ENCODE results near the gene SLC37A2. TPM values are rescaled to one million over a fixed set of nuclear protein-coding genes. Genes with fewer than 3 reads are reported as not detected.

The SLC37A2 gene
- total and polyA plus RNA-seq, 2 donors (not counting 3 experiments of a cell fraction or from before 2014, with no cell fraction given): 1.1 to 1.7 TPM

DNA sequence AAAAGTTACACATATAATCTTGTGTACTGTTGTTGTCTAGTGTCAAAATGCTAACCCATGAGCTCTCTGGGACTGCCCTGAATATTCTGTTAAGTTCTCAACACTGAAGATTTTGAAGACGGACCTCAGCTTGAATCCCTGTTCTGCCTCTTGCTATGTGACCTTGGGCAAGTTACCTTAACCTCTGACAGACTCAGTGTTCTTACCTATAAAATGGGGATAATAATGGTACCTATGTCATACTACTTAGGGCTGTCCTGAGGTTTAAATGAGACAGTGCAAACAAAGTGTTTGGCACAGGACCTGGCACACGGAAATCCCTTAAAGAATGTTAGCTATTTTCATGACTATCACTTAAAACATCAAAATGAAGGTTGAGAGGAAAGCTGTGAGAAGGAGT, 37.0 kb downstream of the SLC37A2 start:
- BruUV-seq (replicated peaks): no TSS peak
- dilution Hi-C loops (cut with MboI; ENCODE audit: extremely low pct_ligation_motif_present, low sequenced_read_pairs) (no loop called here), intact Hi-C loops (cut with micrococcal nuclease) (no loop called here)
- TF ChIP-seq, protein P1, sequence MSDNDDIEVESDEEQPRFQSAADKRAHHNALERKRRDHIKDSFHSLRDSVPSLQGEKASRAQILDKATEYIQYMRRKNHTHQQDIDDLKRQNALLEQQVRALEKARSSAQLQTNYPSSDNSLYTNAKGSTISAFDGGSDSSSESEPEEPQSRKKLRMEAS (IDR thresholded peaks at IDR 0.05; ENCODE audit: insufficient read depth, insufficient read length): no peak
- TF ChIP-seq EZH2 (IDR thresholded peaks at IDR 0.05; ENCODE audit: borderline replicate concordance, low read depth, low read length, severe bottlenecking) (no peak), FOS (IDR thresholded peaks at IDR 0.05; ENCODE audit: borderline replicate concordance, insufficient read depth, low read length) (no peak), POLR2A (IDR thresholded peaks at IDR 0.05; ENCODE audit: low read depth, low read length) (no peak), JUN (IDR thresholded peaks at IDR 0.05; ENCODE audit: borderline replicate concordance, insufficient read depth, insufficient read length, low read depth) (no peak), MYC (IDR thresholded peaks at IDR 0.05; ENCODE audit: low read depth, low read length) (no peak)
- TF ChIP-seq, protein P2, sequence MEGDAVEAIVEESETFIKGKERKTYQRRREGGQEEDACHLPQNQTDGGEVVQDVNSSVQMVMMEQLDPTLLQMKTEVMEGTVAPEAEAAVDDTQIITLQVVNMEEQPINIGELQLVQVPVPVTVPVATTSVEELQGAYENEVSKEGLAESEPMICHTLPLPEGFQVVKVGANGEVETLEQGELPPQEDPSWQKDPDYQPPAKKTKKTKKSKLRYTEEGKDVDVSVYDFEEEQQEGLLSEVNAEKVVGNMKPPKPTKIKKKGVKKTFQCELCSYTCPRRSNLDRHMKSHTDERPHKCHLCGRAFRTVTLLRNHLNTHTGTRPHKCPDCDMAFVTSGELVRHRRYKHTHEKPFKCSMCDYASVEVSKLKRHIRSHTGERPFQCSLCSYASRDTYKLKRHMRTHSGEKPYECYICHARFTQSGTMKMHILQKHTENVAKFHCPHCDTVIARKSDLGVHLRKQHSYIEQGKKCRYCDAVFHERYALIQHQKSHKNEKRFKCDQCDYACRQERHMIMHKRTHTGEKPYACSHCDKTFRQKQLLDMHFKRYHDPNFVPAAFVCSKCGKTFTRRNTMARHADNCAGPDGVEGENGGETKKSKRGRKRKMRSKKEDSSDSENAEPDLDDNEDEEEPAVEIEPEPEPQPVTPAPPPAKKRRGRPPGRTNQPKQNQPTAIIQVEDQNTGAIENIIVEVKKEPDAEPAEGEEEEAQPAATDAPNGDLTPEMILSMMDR (IDR thresholded peaks at IDR 0.05; ENCODE audit: extremely low read depth in 1 of 2, insufficient read depth in 1 of 2, low read depth in 1 of 2, low read length in 2 of 2): no peak
- Histone ChIP-seq H3K27ac (ENCODE audit: insufficient read depth, low read depth, low read length) (no peak overlapping the region), H3K9me1 (replicated peaks; ENCODE audit: control insufficient read depth, extremely low read depth, insufficient read depth, low read length) (no peaks in the 10 kb centered on the region), H3K4me1 (ENCODE audit: control insufficient read depth, extremely low read depth, insufficient read depth, low read length) (no peaks in the 10 kb centered on the region), H3K4me2 (ENCODE audit: insufficient read depth, low read length) (no peak overlapping the region), H3K9ac (replicated peaks; ENCODE audit: extremely low read depth, insufficient read depth, low read length) (no peak overlapping the region), H3K27me3 (ENCODE audit: control insufficient read depth in 2 of 2, insufficient read depth in 2 of 2, low read length in 2 of 2) (no peaks in the 10 kb centered on the region), H3K9me3 (replicated peaks; ENCODE audit: control insufficient read depth, insufficient read depth, low read length) (no peaks in the 10 kb centered on the region), H3K4me3 (replicated peaks in 1 of 3; ENCODE audit: insufficient read depth in 1 of 3, low read depth in 1 of 3, low read length in 3 of 3) (no peak overlapping the region), H3K79me2 (ENCODE audit: control insufficient read depth, insufficient read depth, low read length) (no peaks in the 10 kb centered on the region), H3K36me3 (ENCODE audit: control insufficient read depth in 2 of 2, extremely low read depth in 1 of 2, insufficient read depth in 2 of 2, low read length in 2 of 2) (peaks cover 0 to 5% of the 10 kb centered on the region in 2 experiments), H2AFZ (ENCODE audit: low read depth, low read length) (no peak overlapping the region), H4K20me1 (replicated peaks; ENCODE audit: control insufficient read depth, extremely low read depth, insufficient read depth, low read length) (no peaks in the 10 kb centered on the region)
- CTCF ChIA-PET: interaction anchor here (1.4 kb wide), 1 partner anchor 12 kb away, joined by 4 read pairs; the partner anchor contains the start of gene TMEM218
- DNase-seq (ENCODE audit: low read depth, low spot score) (no peak), FAIRE-seq (no peak)
- POLR2A ChIA-PET: no interaction called here

Data from endothelial cell of umbilical vein (primary cell).